Fibroblast of lung (primary cell): ENCODE data around the gene SYNPR. TPM values are rescaled to one million over a fixed set of nuclear protein-coding genes. Genes with fewer than 3 reads are reported as not detected.

Experiments used
- DNase-seq, 2 donors: peaks; one replicate each; pipeline versions ENCODE4 v3.0.0 to v3.0.0-alpha.2; 2010; ENCODE audit warnings: low read depth in 2 of 2
- H2AFZ ChIP-seq: 2 replicates; pipeline ENCODE4 v1.5.1; 2012; ENCODE audit warnings: low read length, control low read depth, inconsistent platforms
- H3K27ac ChIP-seq: 2 replicates; pipeline ENCODE4 v1.5.1; 2011; ENCODE audit warnings: low read length, control low read depth; ENCODE audit not compliant: insufficient read depth
- H3K27me3 ChIP-seq: 2 replicates; pipeline ENCODE4 v1.5.1; 2011; ENCODE audit warnings: mild to moderate bottlenecking, low read length; ENCODE audit not compliant: control insufficient read depth, insufficient read depth
- H3K36me3 ChIP-seq: 2 replicates; pipeline ENCODE4 v1.5.1; 2011; ENCODE audit warnings: low read length; ENCODE audit not compliant: control insufficient read depth, insufficient read depth
- H3K4me1 ChIP-seq: 2 replicates; pipeline ENCODE4 v1.5.1; 2011; ENCODE audit warnings: low read length; ENCODE audit not compliant: control insufficient read depth, insufficient read depth; ENCODE audit errors: extremely low read depth
- H3K4me2 ChIP-seq: 2 replicates; pipeline ENCODE4 v1.5.1; 2011; ENCODE audit warnings: low read length, control low read depth; ENCODE audit not compliant: insufficient read depth; ENCODE audit errors: extremely low read depth
- H3K4me3 ChIP-seq, 4 experiments: fragments of 200-600 bp in 1 of 4; sonication (generic) in 1 of 4; replicated peaks in 1 of 4; 2 replicates each; pipeline ENCODE4 v1.5.1; 2011 to 2016; ENCODE audit warnings: low read length in 4 of 4, low read depth in 3 of 4, mild to moderate bottlenecking in 3 of 4, control low read depth in 2 of 4, inconsistent platforms in 1 of 4, mixed read lengths in 1 of 4; ENCODE audit not compliant: insufficient read depth in 1 of 4; ENCODE audit errors: control extremely low read depth in 1 of 4
- H3K79me2 ChIP-seq: 2 replicates; pipeline ENCODE4 v1.5.1; 2012; ENCODE audit warnings: mild to moderate bottlenecking, low read length, inconsistent platforms; ENCODE audit not compliant: control insufficient read depth, insufficient read depth
- H3K9ac ChIP-seq: 2 replicates; pipeline ENCODE4 v1.5.1; 2011; ENCODE audit warnings: mild to moderate bottlenecking, low read length, control low read depth; ENCODE audit not compliant: insufficient read depth
- H3K9me3 ChIP-seq: 2 replicates; pipeline ENCODE4 v1.5.1; 2012; ENCODE audit warnings: low read depth, low read length; ENCODE audit not compliant: control insufficient read depth, insufficient read depth
- H4K20me1 ChIP-seq: 2 replicates; pipeline ENCODE4 v1.5.1; 2011; ENCODE audit warnings: low read length; ENCODE audit not compliant: control insufficient read depth, insufficient read depth; ENCODE audit errors: extremely low read depth
- EZH2 ChIP-seq: IDR thresholded peaks from 2 replicates; pipeline ENCODE4 v1.5.1; 2012; ENCODE audit warnings: low read length, control low read depth, mild to moderate bottlenecking; ENCODE audit errors: missing control alignments
- polyA plus RNA-seq, 2 donors: library from polyadenylated mRNA; depleted of rRNA in 1 of 2; stranded (reverse) in 1 of 2; unstranded in 1 of 2; fragments of >200 nt; gene quantifications; 2 replicates each; pipeline ENCODE4 v1.2.1, GENCODE V29; 2011 to 2012; ENCODE audit warnings: missing spikeins in 1 of 2
- total RNA-seq: library from RNA; depleted of rRNA; stranded (reverse); fragments of >200 nt; gene quantifications from 2 replicates; pipeline ENCODE4 v1.2.1, GENCODE V29; 2014
- TF ChIP-seq, protein P1 (sequence below), 2 donors: IDR thresholded peaks in 1 of 2; conservative IDR thresholded peaks in 1 of 2; 1 replicate in 1 of 2; 2 replicates in 1 of 2; pipeline ENCODE4 v1.5.1; 2011 to 2012; ENCODE audit warnings: low read length in 2 of 2, control low read depth in 1 of 2, inconsistent platforms in 1 of 2, low read depth in 1 of 2, mild to moderate bottlenecking in 1 of 2

The SYNPR gene
- total and polyA plus RNA-seq, 2 donors (not counting 1 experiment from before 2014, with no cell fraction given) = not detected

DNA sequence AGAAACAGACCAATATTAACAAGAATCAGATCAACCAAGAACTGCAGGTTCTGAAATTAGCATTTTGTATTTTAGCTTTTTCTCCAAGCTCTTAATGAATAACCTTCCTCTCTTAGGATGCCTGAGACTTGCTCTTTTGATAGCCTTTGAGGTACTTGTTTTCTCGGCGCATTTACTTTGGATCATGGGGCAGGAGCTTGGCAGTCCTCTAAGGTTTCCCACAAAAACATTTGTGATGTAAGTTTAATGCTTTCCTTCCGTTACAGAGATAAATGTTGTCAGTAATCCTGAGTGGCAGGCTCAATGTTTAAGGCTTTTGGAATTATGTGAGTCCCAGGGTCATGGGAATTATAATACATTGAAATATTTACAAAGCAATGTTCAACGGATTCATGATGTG is 236.6 kb downstream of the SYNPR start:
- Histone ChIP-seq H3K27ac (no peak overlapping the region), H3K4me3 (no peak overlapping the region), H3K27me3 (no peaks in the 10 kb centered on the region), H3K36me3 (no peaks in the 10 kb centered on the region), H3K9me3 (no peaks in the 10 kb centered on the region), H3K9ac (no peak overlapping the region), H2AFZ (no peak overlapping the region), H3K4me1 (no peaks in the 10 kb centered on the region), H3K4me2 (no peak overlapping the region), H3K79me2 (no peaks in the 10 kb centered on the region), H4K20me1 (no peaks in the 10 kb centered on the region)
- TF ChIP-seq, protein P1, sequence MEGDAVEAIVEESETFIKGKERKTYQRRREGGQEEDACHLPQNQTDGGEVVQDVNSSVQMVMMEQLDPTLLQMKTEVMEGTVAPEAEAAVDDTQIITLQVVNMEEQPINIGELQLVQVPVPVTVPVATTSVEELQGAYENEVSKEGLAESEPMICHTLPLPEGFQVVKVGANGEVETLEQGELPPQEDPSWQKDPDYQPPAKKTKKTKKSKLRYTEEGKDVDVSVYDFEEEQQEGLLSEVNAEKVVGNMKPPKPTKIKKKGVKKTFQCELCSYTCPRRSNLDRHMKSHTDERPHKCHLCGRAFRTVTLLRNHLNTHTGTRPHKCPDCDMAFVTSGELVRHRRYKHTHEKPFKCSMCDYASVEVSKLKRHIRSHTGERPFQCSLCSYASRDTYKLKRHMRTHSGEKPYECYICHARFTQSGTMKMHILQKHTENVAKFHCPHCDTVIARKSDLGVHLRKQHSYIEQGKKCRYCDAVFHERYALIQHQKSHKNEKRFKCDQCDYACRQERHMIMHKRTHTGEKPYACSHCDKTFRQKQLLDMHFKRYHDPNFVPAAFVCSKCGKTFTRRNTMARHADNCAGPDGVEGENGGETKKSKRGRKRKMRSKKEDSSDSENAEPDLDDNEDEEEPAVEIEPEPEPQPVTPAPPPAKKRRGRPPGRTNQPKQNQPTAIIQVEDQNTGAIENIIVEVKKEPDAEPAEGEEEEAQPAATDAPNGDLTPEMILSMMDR (conservative IDR thresholded peaks at IDR 0.05 in 1 of 2, IDR thresholded peaks at IDR 0.05 in 1 of 2; ENCODE audit: low read depth in 1 of 2, low read length in 2 of 2) = no peak
- no peak for TF ChIP-seq EZH2
- no peak for DNase-seq

DNA sequence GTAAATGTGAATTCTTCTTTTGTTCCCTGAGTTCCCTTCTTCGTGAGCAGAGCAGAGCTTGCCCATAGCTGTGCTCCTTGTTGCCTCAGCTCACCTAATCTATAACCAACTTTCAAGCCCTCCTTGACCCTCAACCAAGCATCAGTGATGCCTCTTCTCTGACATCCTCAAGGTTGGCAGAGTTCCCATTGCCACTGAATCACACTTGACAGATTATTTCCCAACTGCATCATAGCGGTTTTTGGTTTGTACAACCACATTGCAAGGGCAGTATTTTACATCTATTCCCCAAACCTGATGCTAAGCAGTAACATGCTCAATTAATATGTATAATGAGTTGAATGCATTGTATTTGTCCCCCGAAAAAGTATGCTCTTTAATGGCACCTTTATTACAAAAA is 241.3 kb downstream of the SYNPR start:
- no peaks in the 10 kb centered on the region for H3K4me1 ChIP-seq
- no peak overlapping the region for H3K4me3 ChIP-seq
- H3K36me3 ChIP-seq = no peaks in the 10 kb centered on the region
- no peak overlapping the region for H3K9ac ChIP-seq
- no peaks in the 10 kb centered on the region for H3K27me3 ChIP-seq
- no peak overlapping the region for H2AFZ ChIP-seq
- peak; percentile 2 to 56 for DNase-seq
- H3K79me2 ChIP-seq = no peaks in the 10 kb centered on the region
- no peak for TF ChIP-seq EZH2
- TF ChIP-seq, protein P1 (conservative IDR thresholded peaks at IDR 0.05 in 1 of 2, IDR thresholded peaks at IDR 0.05 in 1 of 2; ENCODE audit: low read depth in 1 of 2, low read length in 2 of 2) = no peak
- no peaks in the 10 kb centered on the region for H3K9me3 ChIP-seq
- H3K4me2 ChIP-seq = no peak overlapping the region
- no peaks in the 10 kb centered on the region for H4K20me1 ChIP-seq
- H3K27ac ChIP-seq = no peak overlapping the region

DNA sequence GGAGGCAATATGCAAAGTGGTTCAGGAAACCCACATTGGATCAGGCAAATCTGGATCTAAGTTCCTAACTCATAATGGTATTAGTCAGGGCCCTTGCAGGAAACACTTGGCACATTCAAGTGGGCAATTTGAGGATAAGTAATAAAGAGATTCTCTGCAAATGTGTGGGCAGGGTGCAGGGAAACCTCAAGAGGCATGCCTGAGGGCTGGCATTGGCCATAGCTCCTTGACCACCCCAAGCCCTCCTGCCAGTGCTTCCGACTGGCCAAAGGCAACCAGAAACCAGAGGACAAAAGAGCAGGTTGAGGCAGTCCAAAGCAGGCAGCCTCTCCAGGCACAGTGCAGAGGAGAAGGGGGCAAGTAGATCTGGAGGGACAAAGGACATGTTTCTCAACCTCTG is 243.5 kb downstream of the SYNPR start:
- H3K9ac ChIP-seq = no peak overlapping the region
- H3K4me2 ChIP-seq = no peak overlapping the region
- H3K4me1 ChIP-seq = no peaks in the 10 kb centered on the region
- no peak overlapping the region for H3K27ac ChIP-seq
- no peaks in the 10 kb centered on the region for H3K79me2 ChIP-seq
- no peaks in the 10 kb centered on the region for H3K36me3 ChIP-seq
- H4K20me1 ChIP-seq = no peaks in the 10 kb centered on the region
- no peaks in the 10 kb centered on the region for H3K9me3 ChIP-seq
- DNase-seq = no peak
- TF ChIP-seq, protein P1 (conservative IDR thresholded peaks at IDR 0.05 in 1 of 2, IDR thresholded peaks at IDR 0.05 in 1 of 2; ENCODE audit: low read depth in 1 of 2, low read length in 2 of 2) = no peak
- TF ChIP-seq EZH2 = no peak
- H3K27me3 ChIP-seq = no peaks in the 10 kb centered on the region
- H3K4me3 ChIP-seq = no peak overlapping the region
- H2AFZ ChIP-seq = no peak overlapping the region
